ENCODE measurements around the gene THOP1.

The THOP1 gene

GRCh38 chr19:2762783-2763496 is 22.4 kb upstream of the THOP1 start:
- DNase-seq = no peak

- DNase-seq = no peak
These were observed 21.6 kb upstream of the THOP1 start for GRCh38 chr19:2763687-2764086.

DNA sequence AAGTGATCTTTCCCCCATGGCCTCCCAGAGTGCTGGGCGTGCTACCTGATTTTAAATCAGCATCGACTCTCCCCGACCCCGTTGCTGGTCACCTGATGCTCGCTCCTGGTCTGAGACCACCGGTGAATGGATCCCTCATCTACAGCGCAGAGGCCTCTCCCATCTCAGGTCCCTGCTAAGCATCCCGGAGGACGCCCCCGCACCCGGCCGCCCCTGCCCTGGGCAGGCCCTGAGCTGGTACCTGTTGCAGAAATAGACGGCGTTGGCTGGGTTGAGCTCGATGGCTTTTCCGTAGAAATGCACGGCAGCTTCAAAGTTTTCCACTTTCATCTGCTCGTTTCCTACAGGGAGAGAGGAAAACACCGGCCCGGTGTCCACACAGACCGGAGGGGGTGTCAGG is 20.4 kb upstream of the THOP1 start:
- no peak for DNase-seq

DNA sequence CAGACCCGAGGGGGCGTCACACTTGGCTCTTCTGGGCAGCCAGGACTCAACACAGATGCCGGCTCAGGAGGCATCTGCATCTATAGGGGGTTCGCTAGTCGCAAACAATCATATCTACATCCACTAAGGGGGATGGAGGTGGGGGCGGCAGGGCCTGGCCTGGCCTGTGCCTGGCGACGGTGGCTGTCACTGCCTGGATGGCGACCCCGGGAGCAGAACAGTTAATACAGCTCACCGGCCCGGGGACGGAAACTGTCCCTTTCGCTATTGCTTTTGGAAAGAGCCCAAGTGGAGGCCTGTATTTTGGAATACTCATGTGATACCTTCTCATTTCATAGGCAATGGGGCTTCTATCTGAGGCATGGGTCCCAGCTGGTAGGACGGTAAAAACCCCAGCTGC is 19.9 kb upstream of the THOP1 start:
- no peak for DNase-seq

DNA sequence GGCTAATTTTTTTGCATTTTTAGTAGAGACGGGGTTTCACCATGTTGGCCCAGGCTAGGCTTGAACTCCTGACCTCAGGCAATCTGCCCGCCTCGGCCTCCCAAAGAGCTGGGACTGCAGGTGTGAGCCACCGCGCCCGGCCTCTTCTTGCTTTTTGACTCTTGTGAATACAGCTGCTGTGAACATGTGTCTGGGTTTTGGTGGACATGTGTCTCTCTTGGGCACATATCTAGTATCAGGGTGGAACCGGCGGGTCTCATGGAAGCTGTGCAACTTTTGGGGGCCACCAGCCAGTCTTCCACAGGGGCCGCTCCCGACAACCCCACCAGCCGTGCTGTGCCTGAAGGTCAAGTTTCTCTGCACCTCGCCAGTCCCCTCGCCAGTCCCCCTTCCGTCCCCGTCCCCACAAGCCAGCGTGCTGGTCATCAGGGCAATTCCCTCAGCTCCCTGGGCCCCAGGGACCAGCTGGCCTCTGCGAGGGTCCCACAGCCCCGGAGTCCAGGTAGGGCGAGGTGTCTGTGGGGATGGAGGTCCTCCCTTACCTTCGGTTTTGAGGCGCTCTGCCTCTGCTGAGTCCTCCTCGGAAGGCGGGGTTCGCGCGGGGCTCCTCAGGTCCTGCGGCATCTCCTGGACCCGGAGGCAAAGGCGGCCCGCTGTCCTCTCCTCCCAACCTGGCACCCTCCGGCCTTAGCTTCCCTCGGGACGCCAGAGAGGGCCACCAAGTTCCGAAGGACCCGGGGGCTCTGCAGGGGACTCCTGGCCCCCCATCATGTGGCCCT is 18.5 kb upstream of the THOP1 start:
- DNase-seq = no peak

DNA sequence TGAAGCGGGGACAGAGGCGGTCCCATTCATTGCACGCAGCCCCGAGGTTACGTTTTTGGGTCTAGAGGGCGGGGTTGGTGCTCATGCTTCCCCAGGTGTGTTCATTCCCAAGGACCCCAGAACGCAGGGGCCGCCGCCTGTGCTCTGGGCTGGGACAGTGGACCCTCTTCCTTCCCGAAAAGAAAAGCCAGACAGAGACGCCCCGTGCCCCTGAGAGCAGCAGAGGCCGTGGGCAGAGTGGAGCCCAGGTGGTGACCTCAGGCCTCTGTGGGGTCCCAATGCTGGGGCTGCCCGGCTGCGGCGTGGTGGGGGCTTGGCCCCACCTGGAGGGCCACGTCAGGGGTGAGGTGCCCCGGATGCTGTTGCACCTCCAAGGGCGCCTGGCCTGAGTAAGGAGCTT is 17.6 kb upstream of the THOP1 start:
- no peak for DNase-seq

- DNase-seq = no peak
These were observed 16.8 kb upstream of the THOP1 start for GRCh38 chr19:2768365-2769132.

DNA sequence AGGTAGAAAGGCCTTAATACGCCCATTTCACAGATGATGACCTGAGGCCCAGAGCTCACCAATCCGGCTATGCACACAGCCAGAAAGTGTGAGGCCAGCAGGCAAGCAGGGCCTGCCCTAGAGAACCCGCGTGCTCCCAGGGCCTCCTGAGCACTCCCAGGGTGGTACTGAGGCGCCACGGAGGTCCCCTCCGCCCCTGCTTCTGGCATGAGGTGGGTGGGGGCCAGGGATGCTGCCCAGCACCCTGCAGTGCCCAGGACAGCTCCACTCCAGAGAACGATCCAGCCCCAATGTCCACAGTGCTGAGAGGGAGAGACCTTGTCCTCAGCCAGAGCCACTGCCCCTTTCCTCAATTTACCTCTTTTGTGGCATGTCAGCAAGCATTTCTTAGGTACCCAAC is 16.1 kb upstream of the THOP1 start:
- no peak for DNase-seq

DNA sequence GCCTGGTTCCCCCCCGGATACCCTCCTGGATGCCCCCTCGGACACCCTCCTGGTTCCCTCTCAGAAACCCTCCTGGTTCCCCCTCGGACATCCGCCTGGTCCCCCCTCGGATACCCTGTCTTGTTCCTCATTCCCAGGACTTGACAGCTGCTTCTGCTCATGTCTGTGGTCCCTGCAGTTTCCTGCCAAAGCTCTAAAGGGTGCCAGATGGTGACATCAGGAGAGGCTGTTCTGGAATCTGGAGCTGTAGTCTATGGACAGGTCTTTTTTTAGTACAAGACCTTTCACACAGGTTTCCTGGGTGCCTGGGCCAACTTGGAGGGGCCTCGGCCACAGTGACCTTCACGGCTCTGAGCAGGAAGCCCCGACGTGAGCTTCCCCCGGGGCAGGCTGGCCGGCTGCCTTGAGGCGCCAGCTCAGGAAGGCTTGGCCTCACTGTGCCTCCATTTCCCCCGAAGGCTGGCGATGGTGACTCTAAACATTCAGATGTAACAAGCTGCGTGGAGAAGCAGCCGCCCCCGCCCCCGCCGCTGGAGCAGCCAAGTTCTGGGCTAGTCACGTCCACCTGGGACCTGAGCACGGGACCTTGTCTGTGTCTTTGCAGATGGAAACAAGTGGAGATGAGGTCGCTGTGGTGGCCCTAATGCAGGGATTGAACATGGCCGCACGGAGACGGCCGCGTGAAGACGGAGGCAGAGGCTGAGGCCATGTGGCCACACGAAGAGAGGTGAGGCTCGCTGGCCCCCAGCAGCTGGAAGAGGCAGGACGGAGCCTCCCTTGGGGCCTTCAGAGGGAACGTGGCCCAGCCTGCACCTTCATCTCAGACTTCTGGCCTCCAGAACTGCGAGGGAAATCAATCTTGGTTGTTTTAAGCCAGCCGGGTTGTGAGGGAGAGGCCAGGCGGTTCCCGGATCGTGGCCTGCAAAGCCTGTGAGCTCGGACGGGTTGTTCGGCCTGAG is 15.0 kb upstream of the THOP1 start:
- no peak for DNase-seq

DNA sequence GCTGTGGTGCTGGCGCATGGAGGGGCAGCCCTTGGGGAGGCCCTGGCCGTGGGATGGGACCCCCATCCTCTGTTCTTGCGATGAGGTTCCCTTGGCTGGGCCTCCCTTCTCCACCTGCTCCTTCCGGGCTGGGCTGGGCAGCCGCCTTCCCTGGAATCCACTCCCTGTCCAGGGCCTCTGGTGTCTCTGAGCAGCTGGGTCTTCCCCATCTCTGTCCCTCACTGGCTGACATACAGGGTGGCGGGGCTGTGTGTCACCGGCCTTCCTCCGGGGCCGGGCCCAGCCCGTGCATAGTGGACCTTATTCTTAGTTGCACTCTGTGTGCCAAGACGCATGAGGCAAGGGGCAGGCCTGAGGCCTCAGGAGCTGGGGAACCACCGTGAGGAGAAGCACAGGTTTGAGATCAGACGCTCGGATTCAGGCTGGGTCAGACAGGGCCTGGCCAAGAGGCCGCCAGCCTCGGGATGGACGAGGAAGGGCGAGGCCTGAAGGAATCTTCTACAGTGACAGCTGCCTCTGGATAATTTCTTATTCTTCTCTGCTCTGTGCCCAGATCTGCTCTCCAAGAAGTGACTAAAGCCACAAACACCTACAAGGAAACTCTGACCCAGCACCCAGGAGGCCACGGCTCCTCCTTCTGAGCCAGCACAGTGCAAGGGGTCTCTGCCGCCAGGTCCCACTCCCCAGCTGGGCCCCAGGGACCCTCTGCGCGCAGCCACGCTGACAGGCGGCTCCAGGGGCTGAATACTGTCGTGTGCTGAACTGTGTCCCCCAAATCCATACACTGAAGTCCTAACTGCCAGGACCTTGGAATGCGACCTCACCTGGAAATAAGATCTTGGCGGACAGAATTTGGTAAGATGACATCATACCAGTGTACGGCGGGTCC is 13.3 kb upstream of the THOP1 start:
- DNase-seq = no peak

DNA sequence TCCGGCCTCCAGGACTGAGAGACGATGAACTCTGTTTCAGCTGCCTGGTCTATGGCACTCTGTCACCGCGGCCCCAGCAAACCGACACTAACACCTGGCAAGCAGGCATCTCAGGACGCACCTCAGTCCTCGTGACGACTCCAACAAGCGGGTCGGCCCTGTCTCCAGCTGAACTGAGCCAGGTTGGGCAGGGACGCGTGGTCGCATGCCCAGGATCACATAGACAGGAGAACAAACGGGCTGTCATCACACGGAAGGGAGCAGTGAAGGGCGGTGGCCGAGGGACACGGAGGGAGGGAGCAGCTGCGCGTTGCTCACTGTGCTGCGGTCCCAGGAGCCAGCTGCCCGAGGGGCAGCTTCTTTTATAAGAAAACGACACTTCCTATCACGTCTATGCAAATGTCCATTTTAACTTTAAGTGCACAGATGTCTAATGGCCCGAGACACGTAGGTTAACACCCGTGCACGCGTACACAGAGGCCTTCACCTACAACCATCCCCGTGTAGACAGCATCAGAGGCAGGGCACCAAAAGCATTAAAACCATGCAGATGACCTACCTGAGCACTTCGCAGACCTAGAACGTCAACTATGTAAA is 11.1 kb upstream of the THOP1 start:
- DNase-seq = no peak

GRCh38 chr19:2774953-2775555 is 10.2 kb upstream of the THOP1 start:
- DNase-seq = no peak

GRCh38 chr19:2775556-2776430 is 9.5 kb upstream of the THOP1 start:
- no peak for DNase-seq

DNA sequence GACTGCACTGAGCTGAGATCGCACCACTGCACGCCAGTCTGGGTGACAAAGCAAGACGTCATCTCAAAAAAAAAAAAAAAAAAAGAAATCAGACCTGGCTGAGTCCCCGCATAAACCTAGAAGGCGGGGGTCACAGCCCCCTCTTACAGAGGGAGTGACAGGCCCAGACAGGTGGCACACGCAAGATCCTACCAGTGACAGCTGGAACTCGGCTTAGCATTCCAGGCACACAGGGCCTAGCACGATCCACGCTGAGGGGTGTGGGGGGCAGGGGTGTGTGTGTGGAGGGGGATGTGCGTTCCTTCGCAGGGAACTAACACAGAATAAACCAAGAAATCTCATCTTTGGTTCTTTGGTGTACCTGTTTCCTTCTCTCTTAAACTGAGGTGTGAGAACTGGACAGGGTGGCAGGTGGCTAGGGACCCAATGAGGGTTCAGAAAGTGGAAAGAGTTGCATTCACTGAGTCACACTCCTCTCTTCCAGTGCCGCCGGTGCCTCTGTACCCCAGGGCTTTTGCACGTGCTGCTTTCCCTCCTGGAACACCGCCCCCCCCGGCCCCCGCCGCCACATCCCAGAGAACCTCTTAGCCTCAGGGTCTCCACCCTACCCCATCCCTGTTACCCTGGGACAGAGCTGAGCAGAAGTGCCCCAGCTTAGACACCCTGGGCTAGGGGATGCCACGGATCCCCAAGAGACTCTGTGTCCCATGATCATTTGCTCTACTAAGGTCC is 7.2 kb upstream of the THOP1 start:
- no peak for DNase-seq

- DNase-seq = no peak
These were observed 6.1 kb upstream of the THOP1 start for GRCh38 chr19:2779121-2779740.

DNA sequence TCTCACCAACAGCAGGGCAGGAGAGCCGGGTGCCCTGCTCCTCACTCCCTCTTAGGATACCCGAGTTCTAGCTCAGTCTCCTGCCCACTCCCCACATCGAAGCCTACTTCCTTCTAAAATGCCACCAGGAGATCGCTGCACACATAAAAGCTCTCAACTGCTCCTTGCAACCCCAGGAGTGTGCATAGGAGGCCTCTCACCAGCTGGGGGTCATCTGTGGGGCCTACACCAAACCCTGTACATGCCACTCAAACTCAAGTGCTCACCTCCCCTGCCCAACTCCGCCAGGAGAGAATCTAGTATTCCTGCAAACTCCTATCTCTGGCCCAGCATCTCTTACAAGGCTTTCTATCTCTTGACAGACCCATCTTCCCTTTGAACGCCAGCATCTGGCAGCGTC is 5.0 kb upstream of the THOP1 start:
- DNase-seq = no peak

DNA sequence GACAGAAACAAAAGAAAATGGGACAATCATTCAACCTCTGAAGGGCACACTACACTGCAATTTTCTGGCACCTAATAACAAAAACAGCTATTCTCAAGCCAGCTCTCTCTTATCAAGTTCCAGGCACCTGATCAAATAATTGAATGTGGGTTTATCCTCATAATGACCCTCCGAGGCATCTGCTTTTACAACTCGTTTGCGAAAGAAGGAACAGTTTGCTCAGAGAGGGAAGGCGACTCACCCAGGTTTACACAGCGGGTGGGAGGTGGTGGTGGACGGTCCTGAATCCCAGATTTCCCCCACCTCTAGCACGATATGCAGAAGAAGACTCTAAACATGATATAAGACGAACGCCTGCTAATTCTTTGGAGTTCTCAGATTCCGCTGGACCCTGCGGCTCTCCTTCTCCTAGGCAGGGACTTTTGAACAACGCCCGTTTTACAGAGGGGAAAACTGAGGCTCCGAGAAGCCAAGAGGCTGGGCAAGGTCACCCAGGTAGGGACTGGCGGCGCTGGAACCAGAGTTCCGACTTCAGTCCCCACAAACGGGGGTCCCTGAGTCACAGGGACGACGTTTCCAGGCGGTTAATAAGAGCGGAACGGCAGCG is 2.9 kb upstream of the THOP1 start:
- DNase-seq = no peak
